OCI-LY7 (cell line): ENCODE data around the gene PRRX1. TPM values are rescaled to one million over a fixed set of nuclear protein-coding genes. Genes with fewer than 3 reads are reported as not detected.

Experiments used
- BruUV-seq: library from RNA; stranded (reverse); fragments of 400-500 nt; replicated peaks from 2 replicates; lab custom pipeline; 2021; lab: Mats Ljungman, UMichigan
- CTCF ChIA-PET: fragments of 300-600 bp; sonication (Branson Sonifier 250); formaldehyde crosslinking; loops from one replicate; lab custom pipeline; 2022; ENCODE audit warnings: antibody characterized with exemption; ENCODE audit not compliant: unreplicated experiment; lab: Charles Lee
- POLR2A ChIA-PET: fragments of 300-600 bp; sonication (Branson Sonifier 250); formaldehyde crosslinking; loops from one replicate; lab custom pipeline; 2022; ENCODE audit warnings: antibody characterized with exemption; lab: Charles Lee
- DNase-seq: peaks from one replicate; pipeline ENCODE4 v3.0.0-alpha.2; 2015; ENCODE audit warnings: low spot score
- H2AFZ ChIP-seq: fragments of 200-600 bp; sonication (generic), shearing (Covaris generic); 2 replicates; pipeline ENCODE4 v1.6.1; 2014; ENCODE audit warnings: mild to moderate bottlenecking, antibody characterized with exemption, low read length, moderate library complexity
- H3K27ac ChIP-seq: fragments of 200-600 bp; sonication (generic); 2 replicates; pipeline ENCODE4 v1.5.1; 2014; ENCODE audit warnings: mixed run types, low read depth, mild to moderate bottlenecking, moderate library complexity, low read length, inconsistent platforms; ENCODE audit not compliant: poor library complexity, severe bottlenecking
- H3K36me3 ChIP-seq: fragments of 200-600 bp; sonication (generic); 2 replicates; pipeline ENCODE4 v1.6.1; 2014; ENCODE audit warnings: mild to moderate bottlenecking, antibody characterized with exemption, low read length, moderate library complexity, mixed read lengths; ENCODE audit not compliant: insufficient read depth
- H3K4me1 ChIP-seq: fragments of 200-600 bp; sonication (generic); 2 replicates; pipeline ENCODE4 v1.5.1; 2014; ENCODE audit warnings: mild to moderate bottlenecking, low read length; ENCODE audit not compliant: insufficient read depth, poor library complexity, severe bottlenecking
- H3K4me2 ChIP-seq: fragments of 200-600 bp; sonication (generic); 2 replicates; pipeline ENCODE4 v1.6.1; 2014; ENCODE audit warnings: mild to moderate bottlenecking, low read length
- H3K4me3 ChIP-seq: fragments of 200-600 bp; sonication (generic); 2 replicates; pipeline ENCODE4 v1.5.1; 2014; ENCODE audit warnings: mild to moderate bottlenecking, low read depth, low read length; ENCODE audit not compliant: poor library complexity, severe bottlenecking
- H3K79me2 ChIP-seq: fragments of 200-600 bp; sonication (generic); 2 replicates; pipeline ENCODE4 v1.6.1; 2016; ENCODE audit warnings: low read depth, mild to moderate bottlenecking, low read length, moderate library complexity, mixed read lengths; ENCODE audit not compliant: insufficient read depth
- H3K9me2 ChIP-seq: fragments of 200-600 bp; sonication (generic); 2 replicates; pipeline ENCODE4 v1.6.1; 2016; ENCODE audit warnings: mild to moderate bottlenecking, low read length, mixed read lengths; ENCODE audit not compliant: insufficient read depth
- H3K9me3 ChIP-seq: fragments of 200-600 bp; sonication (generic); 2 replicates; pipeline ENCODE4 v1.6.1; 2014; ENCODE audit warnings: mild to moderate bottlenecking, mixed run types, low read length, mixed read lengths
- H4K20me1 ChIP-seq: fragments of 200-600 bp; sonication (generic); 2 replicates; pipeline ENCODE4 v1.6.1; 2014; ENCODE audit warnings: mild to moderate bottlenecking, antibody characterized with exemption, low read length, moderate library complexity, mixed read lengths; ENCODE audit not compliant: insufficient read depth
- EZH2phosphoT487 ChIP-seq: fragments of 200-600 bp; sonication (generic); IDR thresholded peaks from 2 replicates; pipeline ENCODE4 v1.6.1; 2018; ENCODE audit warnings: low read depth, borderline replicate concordance, mild to moderate bottlenecking, mixed run types, antibody characterized with exemption, low read length, moderate library complexity, mixed read lengths
- intact Hi-C: fragments of 100-400 bp; cut with micrococcal nuclease; formaldehyde crosslinking; loops from one replicate; pipeline ENCODE4 v1.10.0; 2022; ENCODE audit not compliant: unreplicated experiment
- total RNA-seq, 2 experiments: library from RNA; depleted of rRNA in 1 of 2; stranded (reverse); fragments of >200 nt in 1 of 2; shearing (Covaris generic) in 1 of 2; gene quantifications; 2 replicates each; pipeline ENCODE4 v1.2.3, GENCODE V29; 2014 to 2022
- TF ChIP-seq, protein P1 (sequence below): fragments of 200-600 bp; sonication (generic); conservative IDR thresholded peaks from 2 replicates; pipeline ENCODE4 v1.5.1; 2014; ENCODE audit warnings: mild to moderate bottlenecking, antibody characterized with exemption, low read length, moderate library complexity, mixed read lengths

PRRX1 gene
- total RNA-seq, 2 experiments from 2014 or later = not detected

DNA sequence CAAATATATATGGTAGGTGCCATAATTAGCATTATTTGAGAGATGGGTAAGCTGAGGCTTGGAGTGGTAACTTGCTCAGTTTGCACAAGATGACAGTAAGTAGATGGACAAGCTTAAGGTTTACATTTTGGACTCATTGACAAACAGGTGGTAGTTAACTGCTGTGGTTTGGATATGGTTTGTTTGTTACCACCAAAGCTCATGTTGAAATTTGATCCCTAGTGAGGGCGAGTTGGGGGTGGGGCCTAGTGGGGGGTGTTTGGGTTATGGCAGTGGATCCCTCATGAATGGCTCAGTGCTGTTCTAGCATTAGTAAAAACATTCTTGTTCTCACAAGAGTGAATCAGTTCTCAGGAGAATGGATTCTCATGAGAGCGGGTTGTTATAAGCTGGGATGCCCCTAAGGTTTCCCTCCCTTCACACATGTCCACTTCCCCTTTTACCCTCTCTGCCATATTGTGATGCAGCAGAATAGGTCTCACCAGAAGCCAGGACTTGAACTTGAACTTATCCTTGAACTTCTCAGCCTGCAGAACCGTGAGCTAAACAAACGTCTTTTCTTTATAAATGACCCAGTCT, 6.6 kb upstream of the PRRX1 start:
- Histone ChIP-seq H2AFZ (no peak overlapping the region), H3K79me2 (no peaks in the 10 kb centered on the region), H3K4me2 (no peak overlapping the region), H3K27ac (no peak overlapping the region), H3K9me2 (no peaks in the 10 kb centered on the region), H3K4me3 (no peak overlapping the region), H4K20me1 (no peaks in the 10 kb centered on the region), H3K4me1 (no peaks in the 10 kb centered on the region), H3K36me3 (no peaks in the 10 kb centered on the region), H3K9me3 (no peaks in the 10 kb centered on the region)
- no peak for DNase-seq
- ChIA-PET POLR2A (interaction anchor here (0.6 to 0.7 kb wide), 2 partner anchors 10 to 77 kb away, joined by 4 to 6 read pairs; no protein-coding TSS in a partner anchor), CTCF (no interaction called here)
- no TSS peak for BruUV-seq
- intact Hi-C loops = no loop called here
- no peak for TF ChIP-seq EZH2phosphoT487
- TF ChIP-seq, protein P1, sequence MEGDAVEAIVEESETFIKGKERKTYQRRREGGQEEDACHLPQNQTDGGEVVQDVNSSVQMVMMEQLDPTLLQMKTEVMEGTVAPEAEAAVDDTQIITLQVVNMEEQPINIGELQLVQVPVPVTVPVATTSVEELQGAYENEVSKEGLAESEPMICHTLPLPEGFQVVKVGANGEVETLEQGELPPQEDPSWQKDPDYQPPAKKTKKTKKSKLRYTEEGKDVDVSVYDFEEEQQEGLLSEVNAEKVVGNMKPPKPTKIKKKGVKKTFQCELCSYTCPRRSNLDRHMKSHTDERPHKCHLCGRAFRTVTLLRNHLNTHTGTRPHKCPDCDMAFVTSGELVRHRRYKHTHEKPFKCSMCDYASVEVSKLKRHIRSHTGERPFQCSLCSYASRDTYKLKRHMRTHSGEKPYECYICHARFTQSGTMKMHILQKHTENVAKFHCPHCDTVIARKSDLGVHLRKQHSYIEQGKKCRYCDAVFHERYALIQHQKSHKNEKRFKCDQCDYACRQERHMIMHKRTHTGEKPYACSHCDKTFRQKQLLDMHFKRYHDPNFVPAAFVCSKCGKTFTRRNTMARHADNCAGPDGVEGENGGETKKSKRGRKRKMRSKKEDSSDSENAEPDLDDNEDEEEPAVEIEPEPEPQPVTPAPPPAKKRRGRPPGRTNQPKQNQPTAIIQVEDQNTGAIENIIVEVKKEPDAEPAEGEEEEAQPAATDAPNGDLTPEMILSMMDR = no peak

DNA sequence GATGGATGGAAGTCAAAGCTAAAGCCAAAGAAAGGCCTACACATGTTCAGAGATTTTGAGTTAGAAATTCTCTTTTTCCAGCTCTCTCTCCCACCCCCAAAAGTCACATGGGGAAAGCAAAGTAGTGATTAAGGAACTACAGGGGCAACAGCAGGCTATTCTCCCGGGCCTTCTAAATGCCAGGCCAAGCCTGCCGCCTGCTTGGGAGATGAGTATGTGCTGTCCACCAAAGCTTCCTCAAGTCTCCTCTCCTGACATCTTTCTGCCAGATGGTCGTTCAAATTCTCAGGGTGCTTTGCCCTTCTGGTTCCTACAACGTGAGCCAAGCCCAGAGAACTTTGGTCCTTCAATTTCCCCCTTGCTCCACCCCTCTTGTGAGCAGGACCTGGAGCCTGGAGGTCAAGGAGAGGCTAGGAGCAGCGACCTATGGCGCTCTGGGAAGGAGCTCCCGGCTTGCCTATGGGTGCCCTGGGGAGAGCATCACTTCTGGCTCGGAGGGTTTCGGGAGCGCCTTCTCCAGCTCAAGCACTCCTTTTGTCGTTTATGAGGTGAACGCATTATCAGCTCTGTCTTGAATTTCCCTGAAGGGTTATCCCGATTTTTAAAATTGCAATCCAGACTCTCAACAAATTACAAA, 4.4 kb upstream of the PRRX1 start:
- BruUV-seq = no TSS peak
- Histone ChIP-seq H3K27ac (no peak overlapping the region), H3K4me2 (no peak overlapping the region), H3K36me3 (no peaks in the 10 kb centered on the region), H4K20me1 (no peaks in the 10 kb centered on the region), H2AFZ (no peak overlapping the region), H3K4me1 (no peaks in the 10 kb centered on the region), H3K9me2 (no peaks in the 10 kb centered on the region), H3K9me3 (no peaks in the 10 kb centered on the region), H3K79me2 (no peaks in the 10 kb centered on the region), H3K4me3 (no peak overlapping the region)
- POLR2A ChIA-PET = no interaction called here
- intact Hi-C loops = no loop called here
- TF ChIP-seq EZH2phosphoT487 = no peak
- TF ChIP-seq, protein P1 = no peak
- DNase-seq = no peak
- CTCF ChIA-PET = no interaction called here

DNA sequence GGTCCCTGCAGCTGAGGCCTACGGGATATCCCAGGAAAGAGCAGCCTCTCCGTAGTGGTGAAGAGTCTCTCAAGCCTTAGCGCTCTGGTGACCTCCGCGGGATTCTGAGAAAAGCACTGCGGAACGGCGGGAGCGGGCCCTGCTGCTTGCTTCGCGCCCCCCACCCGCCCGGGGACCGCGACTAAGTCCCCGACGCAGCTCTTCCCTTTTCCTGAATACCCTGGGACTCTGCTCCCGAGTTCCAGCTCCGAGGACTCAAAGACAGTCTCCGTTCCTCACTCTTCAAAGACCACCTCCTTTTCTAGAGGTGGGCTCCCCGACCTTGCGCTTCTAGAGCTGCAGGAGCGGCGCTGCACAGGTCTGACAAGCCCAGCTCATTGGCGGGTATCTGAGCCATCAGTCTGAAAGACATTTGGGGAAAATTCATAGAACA, 3.6 kb upstream of the PRRX1 start:
- TF ChIP-seq, protein P1 = no peak
- no peak for TF ChIP-seq EZH2phosphoT487

More for the DNA sequence above, 3.6 kb upstream of the PRRX1 start:
- CTCF ChIA-PET = no interaction called here
- DNase-seq = no peak
- Histone ChIP-seq H3K4me3 (no peak overlapping the region), H3K79me2 (no peaks in the 10 kb centered on the region), H4K20me1 (no peaks in the 10 kb centered on the region), H3K9me3 (no peaks in the 10 kb centered on the region), H3K9me2 (no peaks in the 10 kb centered on the region), H3K36me3 (no peaks in the 10 kb centered on the region), H3K4me2 (no peak overlapping the region), H3K4me1 (no peaks in the 10 kb centered on the region), H2AFZ (no peak overlapping the region), H3K27ac (no peak overlapping the region)
- intact Hi-C loops = no loop called here
- POLR2A ChIA-PET = no interaction called here
- BruUV-seq = no TSS peak
